ENCODE results near the gene UPK3A.

Gene UPK3A

DNA sequence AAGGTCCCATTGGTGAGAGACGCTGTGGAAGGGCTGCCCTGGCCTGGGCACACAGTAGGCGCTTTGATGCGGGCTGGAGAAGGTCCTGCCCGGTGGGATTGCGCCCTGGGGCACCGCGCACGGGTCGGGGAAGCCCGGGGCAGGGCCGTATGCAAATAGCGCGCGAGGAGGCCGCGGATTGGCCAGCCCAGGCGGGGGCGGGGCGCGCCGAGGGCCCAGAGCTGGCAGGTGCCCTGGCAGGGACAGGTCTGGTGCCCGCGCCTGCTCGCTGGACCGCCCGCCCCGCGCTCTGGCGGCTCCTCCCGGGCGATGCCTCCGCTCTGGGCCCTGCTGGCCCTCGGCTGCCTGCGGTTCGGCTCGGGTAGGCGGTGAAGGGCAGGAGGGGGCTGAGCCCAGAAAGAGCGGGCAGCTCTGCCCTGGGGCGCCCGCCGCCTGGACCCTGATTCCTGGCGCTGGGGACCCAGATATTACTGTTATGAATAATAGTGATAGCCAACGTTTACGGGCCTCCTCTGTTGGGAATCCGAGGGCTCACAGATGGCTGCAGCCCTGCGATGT is at the start of gene UPK3A:
Gene UPK3A, plus strand, starts transcription at position 245 of the 558 bp plus-strand sequence. Its CDS starts 65 bp downstream, at position 310.
- DNase-seq (ENCODE audit: low spot score) = peak; percentile 94

DNA sequence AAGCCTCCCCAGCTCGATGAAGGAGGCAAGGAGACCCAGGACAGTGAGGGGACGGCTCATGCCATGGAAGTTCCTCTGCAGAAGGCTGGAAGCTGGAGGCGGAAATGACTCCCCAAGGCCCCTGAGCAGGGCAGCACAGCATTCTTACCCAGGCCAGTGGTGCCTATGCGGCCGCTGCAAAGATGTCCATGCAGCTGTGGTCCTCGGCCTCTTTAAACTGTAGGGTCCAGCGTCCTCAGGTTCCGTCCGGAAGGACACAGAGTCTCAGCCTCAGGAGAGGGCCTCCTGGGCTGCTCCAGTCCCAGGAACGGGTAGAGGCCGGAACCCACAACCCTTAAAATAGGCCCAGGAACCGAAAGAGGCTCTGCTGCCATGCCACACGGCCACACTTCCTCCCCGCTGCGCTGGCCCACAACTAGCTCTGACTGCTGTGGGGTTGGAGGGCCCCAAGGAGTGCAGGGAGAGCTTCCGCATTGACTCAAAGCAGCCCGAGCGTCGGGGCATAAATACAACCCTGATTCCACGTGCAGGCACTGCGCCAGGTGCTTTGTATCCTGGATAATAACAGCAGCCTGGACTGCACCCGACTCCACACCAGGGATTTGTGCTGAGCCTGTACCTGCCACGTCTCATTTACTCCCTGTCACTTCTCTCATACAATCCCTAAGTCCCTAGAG is 49.5 kb upstream of the UPK3A start:
- no peak for DNase-seq (ENCODE audit: low spot score)

DNA sequence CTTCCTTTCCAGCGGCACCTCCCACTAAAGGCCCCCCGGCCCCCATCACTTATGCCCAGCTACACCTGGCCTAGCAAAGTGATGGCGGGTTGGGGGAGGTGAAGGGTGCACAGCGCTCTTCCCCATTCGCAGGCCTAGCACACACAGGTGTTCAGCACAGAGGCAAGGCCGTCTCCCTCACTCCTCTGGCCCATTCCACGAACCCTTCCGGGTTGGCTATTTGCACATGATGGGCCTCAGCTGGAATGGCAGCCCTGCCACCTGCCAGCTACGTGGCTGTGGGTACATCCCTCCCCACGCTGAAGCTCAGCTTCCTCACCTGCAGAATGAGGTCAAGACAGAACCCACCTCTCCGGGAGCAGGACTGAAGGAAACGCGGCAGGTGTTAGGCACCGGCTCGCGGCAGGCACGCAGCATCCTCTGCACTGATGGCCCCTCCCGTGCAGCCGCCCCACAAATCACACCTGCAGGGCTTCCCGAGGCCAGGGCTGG is 48.9 kb upstream of the UPK3A start:
- no peak for DNase-seq (ENCODE audit: low spot score)

DNA sequence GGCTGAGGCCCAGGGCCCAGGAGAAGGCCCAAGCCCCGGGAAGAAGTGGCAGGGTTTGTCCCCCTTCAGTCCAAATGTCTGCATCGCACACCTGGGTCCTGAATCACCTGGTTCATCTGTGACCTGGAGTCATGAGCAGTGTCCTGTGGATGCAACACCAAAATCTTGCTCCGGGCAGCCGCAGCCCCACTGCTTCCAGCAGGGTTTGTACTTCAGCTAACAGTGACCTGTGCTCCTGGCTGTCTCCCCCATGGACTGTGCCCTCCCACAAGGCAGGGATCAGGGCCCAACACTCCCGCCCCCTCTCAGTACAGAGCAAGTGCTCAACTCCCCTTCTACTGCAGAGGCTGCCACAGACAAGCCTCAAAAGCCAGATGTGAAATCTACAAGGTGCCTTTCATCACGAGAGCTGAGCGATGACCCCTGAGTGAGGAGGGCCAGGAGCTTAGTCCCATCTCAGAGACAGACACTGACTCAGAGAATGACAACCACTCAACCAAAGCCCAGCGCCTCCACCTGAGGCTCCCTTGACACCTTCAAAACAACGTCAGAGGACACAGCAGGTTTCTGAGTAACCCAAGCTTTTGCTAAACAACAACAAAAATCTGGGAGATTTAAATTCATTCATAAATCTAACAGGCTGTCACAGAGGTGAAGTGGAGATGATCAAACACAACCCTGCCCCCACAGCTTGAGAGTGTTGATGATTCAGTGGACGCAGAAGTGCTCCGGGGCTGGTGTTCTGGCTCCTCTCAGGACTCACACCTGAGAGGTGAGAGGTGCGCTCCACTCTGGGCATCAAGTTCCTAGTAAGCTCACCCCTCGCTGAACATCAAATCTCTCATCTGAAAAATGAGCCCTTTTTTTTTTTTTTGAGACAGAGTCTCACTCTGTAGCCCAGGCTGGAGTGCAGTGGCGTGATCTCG is 47.4 kb upstream of the UPK3A start:
- DNase-seq (ENCODE audit: low spot score) = no peak

DNA sequence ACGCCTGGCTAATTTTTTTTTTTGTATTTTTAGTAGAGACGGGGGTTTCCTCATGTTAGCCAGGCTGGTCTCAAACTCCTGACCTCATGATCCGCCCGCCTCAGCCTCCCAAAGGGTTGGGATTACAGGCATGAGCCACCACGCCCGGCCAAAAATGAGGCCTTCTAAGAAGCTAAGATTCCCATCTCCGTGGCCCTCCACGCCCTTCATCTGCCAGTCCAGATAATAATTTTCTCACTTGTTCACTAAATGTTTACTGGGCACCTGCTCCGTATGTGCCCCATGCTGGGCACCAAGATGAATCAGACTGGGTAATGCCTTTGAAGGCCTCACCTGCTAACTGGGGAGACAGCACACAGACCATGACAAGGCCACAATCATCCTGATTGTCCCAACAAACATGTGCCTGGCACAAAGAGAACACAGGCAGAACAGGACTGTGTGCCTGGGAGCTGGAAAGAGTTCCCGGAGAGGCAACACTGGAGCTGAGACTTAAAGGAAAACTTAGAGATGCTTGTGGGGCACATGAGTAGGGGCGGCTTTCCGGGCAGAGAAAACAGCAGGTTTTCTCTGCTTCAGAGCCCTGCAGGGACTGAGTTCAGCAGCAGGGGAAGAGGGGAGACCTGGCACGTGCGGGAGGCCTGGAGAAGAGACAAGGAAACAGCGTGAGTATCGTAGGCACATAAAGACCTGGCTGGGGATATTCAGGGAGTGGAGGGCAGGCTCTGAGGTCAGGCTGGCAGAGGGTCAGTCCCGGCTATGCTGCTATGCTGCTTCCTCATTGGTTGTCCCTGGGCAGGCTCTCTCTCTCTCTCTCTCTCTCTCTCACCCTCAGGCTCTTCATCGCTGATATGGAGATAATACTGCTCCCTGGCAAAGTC is 46.4 kb upstream of the UPK3A start:
- DNase-seq (ENCODE audit: low spot score) = no peak

DNA sequence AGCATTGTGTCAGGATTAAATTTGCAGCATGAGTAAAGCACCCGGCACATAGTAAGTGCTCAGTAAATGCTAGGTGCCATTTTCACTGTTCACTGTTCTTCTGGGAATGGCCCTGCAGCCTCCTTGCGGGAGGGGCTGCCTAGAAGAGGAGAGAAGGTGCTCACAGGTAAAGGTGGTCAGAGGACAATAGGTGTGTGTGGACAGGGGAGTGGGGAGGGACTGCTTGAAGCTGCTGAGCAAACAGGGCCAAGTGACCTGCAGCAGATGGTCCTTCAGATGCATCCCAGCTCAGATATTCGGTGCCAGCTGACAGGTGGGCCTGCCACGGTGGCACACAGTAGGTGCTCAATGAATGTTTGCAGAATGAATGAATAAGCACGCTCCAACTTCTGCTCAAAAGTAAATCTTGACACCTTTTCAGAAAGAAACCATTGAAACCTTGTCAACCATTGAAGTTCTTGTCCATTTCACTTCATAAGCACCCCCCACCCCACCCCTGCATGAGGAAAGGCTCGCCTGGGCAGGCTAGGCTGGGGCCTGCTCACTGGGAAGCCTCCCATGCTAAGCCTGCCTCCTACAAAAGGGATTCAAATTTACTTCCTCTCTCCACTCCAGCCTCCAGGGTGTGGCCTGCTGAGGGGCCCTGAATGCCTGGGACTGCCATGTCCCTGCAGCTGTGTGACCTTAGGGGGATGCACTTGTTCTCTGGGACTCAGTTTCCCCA is 45.6 kb upstream of the UPK3A start:
- no peak for DNase-seq (ENCODE audit: low spot score)

DNA sequence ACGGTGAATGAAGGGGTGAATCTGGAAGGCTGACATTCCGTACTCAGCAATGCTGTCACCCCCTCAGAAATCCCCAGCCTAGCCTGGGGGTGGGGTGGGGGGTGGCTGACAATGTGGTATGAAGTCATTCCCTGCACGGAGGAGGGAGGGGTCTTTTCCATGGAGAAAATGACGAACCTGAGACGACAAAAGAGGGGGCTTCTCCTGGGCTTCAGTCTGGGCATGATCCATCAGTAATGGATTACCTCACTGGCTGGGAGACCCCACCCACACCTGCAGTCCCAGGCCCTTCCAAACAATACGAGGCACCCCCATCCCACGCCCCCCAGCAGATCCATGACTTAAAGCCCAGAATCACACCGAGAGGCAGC is 45.1 kb upstream of the UPK3A start:
- no peak for DNase-seq (ENCODE audit: low spot score)

DNA sequence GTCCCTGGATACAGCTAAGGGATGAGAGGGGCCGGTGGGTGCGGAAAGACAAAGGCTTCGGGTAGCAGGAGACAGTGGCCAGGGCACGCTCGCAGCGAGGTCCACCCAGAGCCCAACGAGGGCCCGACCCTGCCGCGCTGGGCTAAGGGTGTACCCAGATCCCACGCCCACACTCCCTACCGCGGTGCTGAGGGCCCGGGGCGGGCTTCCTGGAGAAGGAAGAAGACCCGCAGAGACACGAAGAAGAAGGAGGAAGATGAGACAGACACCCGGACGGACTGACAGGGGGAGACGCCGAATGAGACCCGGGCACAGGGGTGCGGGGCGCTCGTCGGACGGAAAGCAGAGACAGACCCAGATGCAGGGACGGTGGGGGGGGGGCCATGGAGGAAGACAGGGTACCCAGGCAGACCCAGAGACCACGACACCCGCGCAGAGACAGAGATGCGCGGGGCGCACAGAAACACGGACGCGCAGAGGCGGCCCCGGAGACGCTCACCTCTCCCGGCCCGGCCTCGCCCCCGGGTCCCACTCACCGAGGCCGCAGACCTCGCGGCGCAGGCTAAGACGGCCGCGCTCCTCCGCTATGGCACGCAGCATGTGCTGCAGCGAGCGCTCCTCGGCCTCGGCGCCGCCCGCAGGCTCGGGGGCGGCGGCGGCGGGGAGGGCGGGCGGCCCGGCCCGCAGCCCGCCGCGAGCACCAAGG is 44.5 kb upstream of the UPK3A start:
- no peak for DNase-seq (ENCODE audit: low spot score)

DNA sequence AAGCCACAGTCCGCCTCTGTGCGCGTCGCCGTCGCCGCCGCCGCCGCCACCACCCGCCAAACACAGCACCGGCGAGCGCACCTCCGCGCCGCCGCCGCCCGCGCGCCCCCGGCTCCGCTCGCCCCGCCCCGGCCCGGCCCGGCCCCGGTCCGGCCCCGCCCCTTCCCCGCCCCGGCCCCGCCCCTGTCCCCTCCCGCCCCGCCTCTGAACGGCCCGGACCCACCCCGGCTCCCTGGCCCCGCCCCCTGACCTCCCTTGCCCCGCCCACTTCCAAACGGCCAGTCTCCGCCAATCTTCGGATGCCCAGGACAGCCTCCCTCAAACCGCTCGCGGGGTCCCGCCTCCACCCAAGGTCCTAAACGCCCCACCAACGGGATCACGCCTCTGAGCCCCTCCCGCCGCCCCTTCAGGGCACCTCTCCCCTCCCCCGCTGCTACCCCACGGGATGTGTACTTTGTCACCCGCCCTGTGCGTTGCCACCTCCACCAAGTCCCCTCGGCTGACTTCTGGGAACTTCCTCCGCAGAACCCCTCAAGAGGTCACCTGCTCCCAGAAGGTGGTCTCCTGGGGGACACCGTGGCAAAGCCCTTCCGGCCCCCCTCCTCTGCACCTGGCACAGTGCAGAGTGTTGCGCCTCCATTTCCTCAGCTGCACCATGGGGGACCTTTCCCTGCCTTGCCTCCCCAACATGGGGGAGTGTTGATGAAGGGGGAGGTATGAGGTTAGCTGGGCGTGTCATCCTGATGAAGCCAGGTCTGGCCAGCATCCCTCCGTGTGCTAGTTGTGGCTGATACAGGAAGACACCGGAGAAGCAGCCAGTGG is 43.7 kb upstream of the UPK3A start, which contains the start of gene KIAA0930:
Gene KIAA0930, minus strand, starts transcription at position 85 of the 822 bp plus-strand sequence. CDS start 191 bp downstream, outside the sequence.
- peak; percentile 97 for DNase-seq (ENCODE audit: low spot score)

DNA sequence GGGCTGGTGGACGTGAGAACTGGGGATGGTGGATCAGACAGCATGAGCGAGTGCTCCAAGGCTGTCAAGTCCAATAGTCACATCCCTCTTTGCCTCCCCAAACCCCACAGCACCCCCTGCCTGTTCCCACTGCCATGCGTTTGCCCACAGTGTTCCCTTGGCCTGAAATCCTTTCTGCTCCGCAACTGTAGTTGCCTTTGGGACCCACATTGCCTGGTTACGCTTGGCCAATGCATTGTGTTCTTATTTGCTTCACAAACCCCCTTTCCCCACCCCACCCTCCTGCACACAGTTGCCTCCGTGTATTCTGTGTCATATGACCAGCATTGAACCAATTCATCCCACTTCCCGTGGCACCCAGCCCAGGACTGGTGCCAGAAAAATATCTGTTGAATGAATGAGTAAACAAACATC is 42.0 kb upstream of the UPK3A start:
- DNase-seq (ENCODE audit: low spot score) = no peak

DNA sequence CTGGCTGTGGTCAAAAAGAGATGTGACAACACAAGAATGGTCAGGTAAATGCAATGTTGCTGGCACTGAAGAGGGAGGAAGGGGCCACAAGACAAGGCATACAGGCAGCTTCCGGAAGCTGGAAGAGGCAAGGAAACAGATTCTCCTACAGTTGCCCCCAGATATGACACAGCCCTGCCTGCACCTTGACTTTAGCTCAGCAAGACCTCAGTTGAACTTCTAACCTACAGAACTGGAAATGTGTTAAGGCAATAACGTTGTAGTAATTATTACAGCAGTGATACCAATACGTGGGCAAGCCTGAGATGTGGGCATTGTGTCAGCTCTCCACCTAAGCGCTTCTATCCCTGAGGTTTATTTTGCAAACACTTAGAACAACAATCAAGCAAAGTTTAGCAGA is 39.8 kb upstream of the UPK3A start:
- DNase-seq (ENCODE audit: low spot score) = no peak

DNA sequence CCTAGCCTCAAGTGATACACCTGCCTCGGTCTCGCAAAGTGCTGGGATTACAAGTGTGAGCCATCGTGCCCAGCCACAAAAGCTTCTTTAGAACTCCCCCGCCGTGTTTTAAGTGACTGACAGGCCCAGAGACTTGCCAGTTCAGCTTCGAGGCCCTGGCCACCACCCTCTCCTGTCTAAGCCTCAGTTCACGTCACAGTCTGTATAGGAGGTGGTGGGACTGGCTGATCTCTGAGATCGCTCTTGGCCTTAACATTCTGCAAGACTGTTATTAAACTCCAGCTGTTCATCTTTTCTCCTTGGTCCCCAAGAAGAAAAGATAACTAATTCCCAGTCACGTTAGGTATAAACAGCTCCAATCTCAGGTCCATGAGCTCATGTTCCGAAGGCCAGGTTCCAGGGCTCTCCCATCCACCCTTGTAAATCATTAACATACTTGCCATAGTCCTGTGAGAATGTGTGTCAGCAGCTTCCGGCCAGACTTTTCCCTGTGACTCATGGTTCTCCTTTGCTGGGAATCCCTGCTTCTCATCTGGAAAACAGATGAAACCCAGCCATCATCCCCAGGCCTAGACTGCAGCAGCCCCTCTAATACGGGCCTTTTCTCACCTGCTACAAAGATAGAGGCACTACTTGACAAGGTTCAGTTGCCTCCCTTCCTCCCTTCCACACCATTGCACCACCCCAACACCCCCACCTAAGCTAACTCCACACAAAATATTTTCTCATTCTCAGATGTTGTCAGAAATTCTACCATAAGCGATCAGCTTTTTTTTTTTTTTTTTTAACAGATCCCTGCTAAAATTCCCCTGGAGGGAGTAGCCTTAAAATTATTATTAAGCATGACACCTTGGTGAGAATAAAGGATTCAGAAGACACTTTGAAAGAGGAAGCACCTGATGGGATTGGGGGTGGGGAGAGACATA is 38.4 kb upstream of the UPK3A start:
- no peak for DNase-seq (ENCODE audit: low spot score)

DNA sequence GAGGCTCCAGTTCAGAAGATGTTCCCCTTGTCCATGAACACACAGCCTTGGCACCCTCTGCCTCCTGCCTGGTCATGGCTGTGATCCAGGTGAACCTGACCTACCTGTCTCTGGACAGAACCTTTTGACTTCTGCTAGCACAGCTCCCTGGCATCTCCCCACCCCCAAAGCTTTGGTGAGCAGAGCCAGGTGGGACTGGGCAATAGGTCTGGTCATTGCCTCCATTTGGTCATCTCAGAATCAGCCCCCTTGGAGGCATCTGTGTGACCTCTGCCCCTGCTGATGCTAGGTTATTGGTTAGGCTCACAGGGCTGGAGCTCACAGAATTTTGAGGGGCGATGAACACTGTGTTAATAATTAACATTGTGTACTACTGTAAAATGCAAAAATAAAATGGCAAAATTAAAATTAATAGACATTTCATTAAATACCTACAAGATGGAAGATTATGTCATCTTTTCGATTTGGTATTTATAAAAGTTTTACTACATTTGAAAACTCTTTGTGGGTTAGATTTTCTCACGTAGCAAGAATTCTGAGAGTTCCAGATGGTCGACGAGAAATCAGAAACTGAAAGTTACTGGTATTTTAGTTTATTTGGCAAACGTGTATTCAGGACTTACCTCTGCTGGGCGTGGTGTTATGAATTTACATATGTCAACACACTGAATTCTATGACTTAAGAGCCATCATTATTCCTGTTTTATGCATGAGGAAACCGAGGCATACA is 35.8 kb upstream of the UPK3A start:
- no peak for DNase-seq (ENCODE audit: low spot score)

DNA sequence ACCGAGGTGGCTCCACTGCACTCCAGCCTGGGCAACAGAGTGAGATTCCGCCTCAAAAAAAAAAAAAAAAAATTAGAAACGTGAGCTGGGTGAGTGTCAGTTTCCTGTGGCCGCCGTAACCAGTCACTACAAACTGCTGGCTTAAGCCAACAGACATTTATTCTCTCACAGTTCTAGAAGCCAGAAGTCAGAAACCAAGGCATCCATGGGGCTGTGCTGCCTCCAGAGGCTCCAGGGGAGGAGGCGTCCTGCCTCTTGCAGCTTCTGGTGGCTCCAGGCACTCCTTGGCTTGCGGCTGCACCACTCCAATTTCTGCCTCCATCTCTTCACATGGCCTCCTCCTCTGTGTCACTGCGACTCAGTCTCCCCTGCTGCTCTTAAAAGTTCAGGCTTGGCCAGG is 32.9 kb upstream of the UPK3A start:
- DNase-seq (ENCODE audit: low spot score) = no peak

DNA sequence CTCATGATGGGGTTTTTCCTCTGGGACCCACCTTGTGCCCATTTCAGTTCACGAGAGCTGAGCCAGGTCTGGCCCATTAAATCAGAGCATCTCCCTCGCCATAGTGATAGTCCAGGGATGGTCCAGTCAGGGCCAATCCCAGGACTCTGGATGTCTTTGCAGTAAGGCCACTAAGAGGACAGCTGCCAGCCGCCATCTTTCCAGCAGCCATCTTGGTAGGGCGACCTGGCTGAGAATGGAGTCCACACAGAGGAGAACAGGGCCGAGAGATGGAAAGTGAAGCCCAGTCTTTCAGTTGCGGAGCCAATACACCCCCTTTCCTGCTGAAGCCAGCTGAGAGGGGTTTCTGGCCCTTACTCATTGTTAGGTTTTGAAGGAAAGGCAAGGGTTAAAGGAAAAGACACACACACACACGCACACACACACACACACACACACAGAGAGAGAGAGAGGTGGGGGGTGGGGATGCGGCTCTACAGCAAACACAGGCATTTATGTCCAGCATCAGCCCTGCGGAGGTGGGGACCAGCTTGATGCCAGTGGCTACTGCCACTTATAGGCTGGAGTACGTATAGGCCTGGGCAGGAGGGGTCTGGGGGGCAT is 31.6 kb upstream of the UPK3A start:
- DNase-seq (ENCODE audit: low spot score) = no peak

DNA sequence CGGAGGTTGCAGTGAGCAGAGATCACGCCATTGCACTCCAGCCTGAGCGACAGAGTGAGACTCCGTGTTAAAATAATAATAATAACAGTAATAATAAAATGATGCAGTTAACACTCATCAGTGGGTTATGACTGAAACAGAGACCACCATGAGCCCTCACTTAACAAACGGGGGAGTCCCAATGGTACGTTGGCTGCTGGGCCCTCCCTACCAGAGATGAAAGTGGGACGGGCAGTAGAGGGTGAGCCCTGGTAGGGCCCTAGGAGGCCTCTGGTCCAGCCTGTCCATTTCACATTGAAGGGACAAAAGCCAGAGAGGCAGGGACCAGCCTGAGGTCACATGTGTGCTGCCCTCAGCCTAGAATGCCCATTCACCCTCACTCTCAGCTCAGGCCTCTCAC is 30.4 kb upstream of the UPK3A start:
- no peak for DNase-seq (ENCODE audit: low spot score)

DNA sequence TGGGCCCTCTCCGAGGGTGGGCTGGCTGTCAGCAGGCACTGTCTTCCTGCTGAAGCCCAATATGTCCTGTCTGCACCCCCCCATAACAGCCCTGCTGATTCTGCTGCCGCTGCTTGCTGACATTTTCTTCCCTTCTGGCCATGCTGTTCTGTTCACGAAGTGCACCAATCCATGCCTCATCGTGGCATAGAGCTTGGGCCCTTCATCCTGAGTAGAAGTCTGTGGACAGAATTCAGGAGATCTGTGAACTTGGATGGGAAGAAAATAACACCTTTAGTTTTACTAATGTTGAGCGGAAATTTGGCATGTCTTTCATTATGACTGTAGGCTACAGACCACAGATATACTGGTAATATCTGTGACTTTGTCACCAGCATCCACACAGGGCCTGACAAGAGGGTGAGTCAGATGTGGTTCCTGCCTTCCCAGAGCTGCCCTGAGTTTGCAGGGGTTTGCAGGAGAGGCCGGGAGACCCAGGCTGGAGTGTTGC is 29.9 kb upstream of the UPK3A start:
- no peak for DNase-seq (ENCODE audit: low spot score)
